Large intestine (tissue), 3 donors: Measurements from ENCODE around the gene CATSPER4. TPM values are rescaled to one million over a fixed set of nuclear protein-coding genes. Genes with fewer than 3 reads are reported as not detected.
A peak's percentile ranks its signal among the peaks of the same experiment; 100 is the strongest.

ENCODE experiments used
- DNase-seq, 2 donors: peaks; one replicate each; pipeline versions ENCODE4 v3.0.0 to v3.0.0-alpha.2; 2013
- H3K27ac ChIP-seq: one replicate; pipeline ENCODE4 v1.5.1; 2013; ENCODE audit warnings: low read length
- H3K27me3 ChIP-seq: 2 replicates; pipeline ENCODE4 v1.6.1; 2013; ENCODE audit warnings: low read length; ENCODE audit not compliant: control insufficient read depth, insufficient read depth
- H3K36me3 ChIP-seq: 2 replicates; pipeline ENCODE4 v1.6.1; 2013; ENCODE audit warnings: low read length; ENCODE audit not compliant: control insufficient read depth, insufficient read depth
- H3K4me1 ChIP-seq: one replicate; pipeline ENCODE4 v1.6.1; 2013; ENCODE audit warnings: low read length; ENCODE audit not compliant: control insufficient read depth, insufficient read depth
- H3K4me3 ChIP-seq: one replicate; pipeline ENCODE4 v1.5.1; 2013; ENCODE audit warnings: low read length
- H3K9me3 ChIP-seq: one replicate; pipeline ENCODE4 v1.6.1; 2013; ENCODE audit warnings: mild to moderate bottlenecking, low read depth, low read length, moderate library complexity; ENCODE audit not compliant: control insufficient read depth
- WGBS: methylation state at CpG from one replicate; pipeline ENCODE4 v1.1.5; 2013; ENCODE audit warnings: low lambda C conversion rate; ENCODE audit not compliant: insufficient coverage; 5-methylcytosine and 5-hydroxymethylcytosine counted together
- polyA plus RNA-seq: library from polyadenylated mRNA; unstranded; fragments of 120-200 nt; gene quantifications from one replicate; pipeline ENCODE4 v1.2.1, GENCODE V29; 2013

CATSPER4 gene
- polyA plus RNA-seq, 1 donor: 0.12 TPM

GRCh38 chr1:26158271-26158907 is 32.0 kb upstream of the CATSPER4 start:
- H3K9me3 ChIP-seq: peaks cover 5% of the 10 kb centered on the region
- no peak overlapping the region for H3K4me3 ChIP-seq
- no peaks in the 10 kb centered on the region for H3K36me3 ChIP-seq
- no peak overlapping the region for H3K27ac ChIP-seq
- DNase-seq: no peak
- WGBS: no CpG with 5 or more reads among the region's 5 CpGs
- peaks cover 56% of the 10 kb centered on the region for H3K27me3 ChIP-seq
- H3K4me1 ChIP-seq: peaks cover 7% of the 10 kb centered on the region

- peaks cover 12% of the 10 kb centered on the region for H3K4me1 ChIP-seq
- H3K9me3 ChIP-seq: peaks cover 5% of the 10 kb centered on the region
- H3K36me3 ChIP-seq: no peaks in the 10 kb centered on the region
- peaks cover 59% of the 10 kb centered on the region for H3K27me3 ChIP-seq
- H3K27ac ChIP-seq: no peak within 1 kb of the TSS
- DNase-seq: no peak
- no CpG with 5 or more reads among the region's 6 CpGs for WGBS
- no peak within 1 kb of the TSS for H3K4me3 ChIP-seq
Observed at GRCh38 chr1:26158908-26159742, 31.3 kb upstream of the CATSPER4 start, which contains the start of gene FAM110D. Gene FAM110D (plus strand): TSS chr1:26159079. CDS start chr1:26161292, 2,213 bp downstream.

GRCh38 chr1:26159743-26160039 is 30.7 kb upstream of the CATSPER4 start:
- peaks cover 5% of the 10 kb centered on the region for H3K9me3 ChIP-seq
- no peak overlapping the region for H3K4me3 ChIP-seq
- peaks cover 15% of the 10 kb centered on the region for H3K4me1 ChIP-seq
- H3K27ac ChIP-seq: no peak overlapping the region
- H3K36me3 ChIP-seq: no peaks in the 10 kb centered on the region
- WGBS: 80% methylated on average over 1 of the region's 4 CpGs
- peaks cover 54% of the 10 kb centered on the region for H3K27me3 ChIP-seq
- no peak for DNase-seq

GRCh38 chr1:26160527-26161414 is 29.6 kb upstream of the CATSPER4 start:
- no peak overlapping the region for H3K27ac ChIP-seq
- DNase-seq: no peak
- peak overlapping the region; percentile 38 for H3K4me3 ChIP-seq
- H3K27me3 ChIP-seq: peaks cover 46% of the 10 kb centered on the region
- H3K36me3 ChIP-seq: no peaks in the 10 kb centered on the region
- H3K4me1 ChIP-seq: peaks cover 16% of the 10 kb centered on the region
- WGBS: no CpG with 5 or more reads among the region's 18 CpGs
- peaks cover 5% of the 10 kb centered on the region for H3K9me3 ChIP-seq

- peak in 1 of 2 donors; percentile 75 for DNase-seq
- H3K4me3 ChIP-seq: peak overlapping the region; percentile 38
- peaks cover 38% of the 10 kb centered on the region for H3K27me3 ChIP-seq
- no CpG with 5 or more reads among the region's 98 CpGs for WGBS
- no peak overlapping the region for H3K27ac ChIP-seq
- H3K4me1 ChIP-seq: peaks cover 16% of the 10 kb centered on the region
- H3K9me3 ChIP-seq: peaks cover 5% of the 10 kb centered on the region
- H3K36me3 ChIP-seq: no peaks in the 10 kb centered on the region
Observed at GRCh38 chr1:26161415-26162219, 28.8 kb upstream of the CATSPER4 start.

- H3K27ac ChIP-seq: no peak overlapping the region
- WGBS: no CpG with 5 or more reads among the region's 21 CpGs
- no peak for DNase-seq
- H3K9me3 ChIP-seq: peaks cover 5% of the 10 kb centered on the region
- peaks cover 16% of the 10 kb centered on the region for H3K4me1 ChIP-seq
- peaks cover 38% of the 10 kb centered on the region for H3K27me3 ChIP-seq
- H3K36me3 ChIP-seq: no peaks in the 10 kb centered on the region
- H3K4me3 ChIP-seq: peak overlapping the region; percentile 30
Observed at GRCh38 chr1:26162220-26162709, 28.1 kb upstream of the CATSPER4 start.

GRCh38 chr1:26163684-26164035 is 26.7 kb upstream of the CATSPER4 start:
- Histone ChIP-seq H3K4me3 (peak overlapping the region; percentile 33), H3K36me3 (no peaks in the 10 kb centered on the region), H3K4me1 (peaks cover 16% of the 10 kb centered on the region), H3K9me3 (peaks cover 5% of the 10 kb centered on the region), H3K27ac (no peak overlapping the region), H3K27me3 (peaks cover 32% of the 10 kb centered on the region)
- no CpG with 5 or more reads among the region's 9 CpGs for WGBS
- DNase-seq: no peak

GRCh38 chr1:26164036-26164860 is 26.2 kb upstream of the CATSPER4 start:
- peak overlapping the region; percentile 35 for H3K4me3 ChIP-seq
- peak in 1 of 2 donors; percentile 49 for DNase-seq

More at GRCh38 chr1:26164036-26164860, 26.2 kb upstream of the CATSPER4 start:
- peaks cover 5% of the 10 kb centered on the region for H3K9me3 ChIP-seq
- peaks cover 19% of the 10 kb centered on the region for H3K4me1 ChIP-seq
- WGBS: no CpG with 5 or more reads among the region's 72 CpGs
- H3K36me3 ChIP-seq: no peaks in the 10 kb centered on the region
- no peak overlapping the region for H3K27ac ChIP-seq
- peaks cover 32% of the 10 kb centered on the region for H3K27me3 ChIP-seq
